IPS-18c (cell line): ENCODE measurements around the gene RANBP3.
"Not testable (repeated sequence)": the region's sequence is repeated elsewhere in the genome, so short reads cannot be mapped to it uniquely, and the experiment has no call there.

Experiments used
- H3K4me3 ChIP-seq: 2 replicates; pipeline ENCODE4 v1.7.0; 2013; ENCODE audit warnings: low read depth, mild to moderate bottlenecking, low read length, moderate library complexity; ENCODE audit not compliant: insufficient read depth
- H3K9me3 ChIP-seq: one replicate; pipeline ENCODE4 v1.6.1; 2013; ENCODE audit warnings: mild to moderate bottlenecking, low read length, moderate library complexity; ENCODE audit not compliant: control insufficient read depth, insufficient read depth

RANBP3 gene

GRCh38 chr19:5961641-5961968 lies 16.3 kb downstream of the RANBP3 start:
- H3K9me3 ChIP-seq, H3K4me3 ChIP-seq: not testable (repeated sequence)

GRCh38 chr19:5960005-5961001 lies 17.6 kb downstream of the RANBP3 start:
- no peak overlapping the region for H3K4me3 ChIP-seq

GRCh38 chr19:5959260-5960004 lies 18.5 kb downstream of the RANBP3 start:
- H3K4me3 ChIP-seq, result no peak overlapping the region
- no peaks in the 10 kb centered on the region for H3K9me3 ChIP-seq

More at GRCh38 chr19:5960005-5961001, 17.6 kb downstream of the RANBP3 start:
- no peaks in the 10 kb centered on the region for H3K9me3 ChIP-seq

GRCh38 chr19:5958851-5959122 lies 19.2 kb downstream of the RANBP3 start:
- H3K4me3 ChIP-seq, result no peak overlapping the region
- H3K9me3 ChIP-seq, result no peaks in the 10 kb centered on the region

- Histone ChIP-seq H3K4me3 (no peak overlapping the region), H3K9me3 (no peaks in the 10 kb centered on the region)
Measured at GRCh38 chr19:5958074-5958850, 19.7 kb downstream of the RANBP3 start.

- Histone ChIP-seq H3K4me3 (no peak overlapping the region), H3K9me3 (no peaks in the 10 kb centered on the region)
Measured at GRCh38 chr19:5957170-5957569, 20.8 kb downstream of the RANBP3 start.

- H3K4me3 ChIP-seq, result no peak overlapping the region
- H3K9me3 ChIP-seq, result no peaks in the 10 kb centered on the region
Measured at GRCh38 chr19:5956728-5957127, 21.2 kb downstream of the RANBP3 start.

- no peak overlapping the region for H3K4me3 ChIP-seq
- H3K9me3 ChIP-seq, result no peaks in the 10 kb centered on the region
Measured at GRCh38 chr19:5956323-5956722, 21.6 kb downstream of the RANBP3 start.

GRCh38 chr19:5955636-5955935 lies 22.4 kb downstream of the RANBP3 start:
- Histone ChIP-seq H3K4me3 (no peak overlapping the region), H3K9me3 (no peaks in the 10 kb centered on the region)

- Histone ChIP-seq H3K4me3 (no peak overlapping the region), H3K9me3 (no peaks in the 10 kb centered on the region)
Measured at GRCh38 chr19:5954293-5954692, 23.6 kb downstream of the RANBP3 start.

GRCh38 chr19:5953680-5954213 lies 24.2 kb downstream of the RANBP3 start:
- no peaks in the 10 kb centered on the region for H3K9me3 ChIP-seq
- no peak overlapping the region for H3K4me3 ChIP-seq

- Histone ChIP-seq H3K4me3 (no peak overlapping the region), H3K9me3 (no peaks in the 10 kb centered on the region)
Measured at GRCh38 chr19:5953030-5953589, 24.8 kb downstream of the RANBP3 start.

- no peaks in the 10 kb centered on the region for H3K9me3 ChIP-seq
- H3K4me3 ChIP-seq, result no peak overlapping the region
Measured at GRCh38 chr19:5952193-5953029, 25.5 kb downstream of the RANBP3 start.

- Histone ChIP-seq H3K4me3 (no peak overlapping the region), H3K9me3 (no peaks in the 10 kb centered on the region)
Measured at GRCh38 chr19:5951338-5951861, 26.5 kb downstream of the RANBP3 start.

GRCh38 chr19:5950741-5951140 lies 27.2 kb downstream of the RANBP3 start:
- Histone ChIP-seq H3K4me3 (no peak overlapping the region), H3K9me3 (no peaks in the 10 kb centered on the region)

GRCh38 chr19:5949792-5950305 lies 28.1 kb downstream of the RANBP3 start:
- Histone ChIP-seq H3K4me3 (no peak overlapping the region), H3K9me3 (no peaks in the 10 kb centered on the region)
